GM21619 (cell line): Measurements from ENCODE around the gene TAP2.
"Not testable (repeated sequence)": the region's sequence is repeated elsewhere in the genome, so short reads cannot be mapped to it uniquely, and the experiment has no call there.

Source experiments
- ATAC-seq: cut with Tn5 transposase; IDR thresholded peaks from one replicate; pipeline ENCODE4 v1.9.1; 2021; ENCODE audit not compliant: unreplicated experiment

The TAP2 gene

GRCh38 chr6:32838114-32838958 is at the start of gene TAP2:
TSS of gene TAP2 (minus strand) at chr6:32838739. CDS start at chr6:32838233, 506 bp downstream.
- peak; percentile 69 for ATAC-seq

- ATAC-seq = no peak
These were observed 49.1 kb upstream of the TAP2 start for GRCh38 chr6:32887616-32888015.

GRCh38 chr6:32886681-32887383 is 48.3 kb upstream of the TAP2 start:
- no peak for ATAC-seq

GRCh38 chr6:32885698-32886286 is 47.3 kb upstream of the TAP2 start:
- ATAC-seq = no peak

GRCh38 chr6:32883789-32884188 is 45.2 kb upstream of the TAP2 start:
- no peak for ATAC-seq

- ATAC-seq = no peak
These were observed 44.3 kb upstream of the TAP2 start for GRCh38 chr6:32882879-32883250.

GRCh38 chr6:32880962-32881361 is 42.4 kb upstream of the TAP2 start:
- not testable (repeated sequence) for ATAC-seq

- no peak for ATAC-seq
These were observed 41.2 kb upstream of the TAP2 start for GRCh38 chr6:32879691-32880090.

- no peak for ATAC-seq
These were observed 38.1 kb upstream of the TAP2 start for GRCh38 chr6:32876603-32877002.

GRCh38 chr6:32873947-32874346 is 35.4 kb upstream of the TAP2 start:
- not testable (repeated sequence) for ATAC-seq

GRCh38 chr6:32868257-32868788 is 29.8 kb upstream of the TAP2 start:
- ATAC-seq = no peak

GRCh38 chr6:32867554-32868256 is 29.2 kb upstream of the TAP2 start:
- no peak for ATAC-seq

- no peak for ATAC-seq
These were observed 28.5 kb upstream of the TAP2 start for GRCh38 chr6:32867022-32867477.

- no peak for ATAC-seq
These were observed 27.3 kb upstream of the TAP2 start for GRCh38 chr6:32865724-32866443.

- ATAC-seq = no peak
These were observed 24.2 kb upstream of the TAP2 start for GRCh38 chr6:32862725-32863124.

GRCh38 chr6:32860674-32861073 is 22.1 kb upstream of the TAP2 start:
- no peak for ATAC-seq

- no peak for ATAC-seq
These were observed 19.7 kb upstream of the TAP2 start for GRCh38 chr6:32858194-32858593.

GRCh38 chr6:32857156-32857891 is 18.8 kb upstream of the TAP2 start:
- ATAC-seq = no peak

- ATAC-seq = no peak
These were observed 17.1 kb upstream of the TAP2 start for GRCh38 chr6:32855467-32856174.
